ENCODE results near the gene LCE3D.

- TF ChIP-seq TCFL5 (CRISPR knock-in tag; conservative IDR thresholded peaks at IDR 0.05) (no peak), HNRNPL (IDR thresholded peaks at IDR 0.05; ENCODE audit: low read depth, low read length) (no peak), SRSF9 (IDR thresholded peaks at IDR 0.05; ENCODE audit: borderline replicate concordance, low read depth, low read length) (no peak), TAF15 (IDR thresholded peaks at IDR 0.05; ENCODE audit: low read depth, low read length) (no peak), POLR2A (conservative IDR thresholded peaks at IDR 0.05) (no peak), HNRNPUL1 (IDR thresholded peaks at IDR 0.05; ENCODE audit: low read length) (no peak)
- TF ChIP-seq, protein P1, sequence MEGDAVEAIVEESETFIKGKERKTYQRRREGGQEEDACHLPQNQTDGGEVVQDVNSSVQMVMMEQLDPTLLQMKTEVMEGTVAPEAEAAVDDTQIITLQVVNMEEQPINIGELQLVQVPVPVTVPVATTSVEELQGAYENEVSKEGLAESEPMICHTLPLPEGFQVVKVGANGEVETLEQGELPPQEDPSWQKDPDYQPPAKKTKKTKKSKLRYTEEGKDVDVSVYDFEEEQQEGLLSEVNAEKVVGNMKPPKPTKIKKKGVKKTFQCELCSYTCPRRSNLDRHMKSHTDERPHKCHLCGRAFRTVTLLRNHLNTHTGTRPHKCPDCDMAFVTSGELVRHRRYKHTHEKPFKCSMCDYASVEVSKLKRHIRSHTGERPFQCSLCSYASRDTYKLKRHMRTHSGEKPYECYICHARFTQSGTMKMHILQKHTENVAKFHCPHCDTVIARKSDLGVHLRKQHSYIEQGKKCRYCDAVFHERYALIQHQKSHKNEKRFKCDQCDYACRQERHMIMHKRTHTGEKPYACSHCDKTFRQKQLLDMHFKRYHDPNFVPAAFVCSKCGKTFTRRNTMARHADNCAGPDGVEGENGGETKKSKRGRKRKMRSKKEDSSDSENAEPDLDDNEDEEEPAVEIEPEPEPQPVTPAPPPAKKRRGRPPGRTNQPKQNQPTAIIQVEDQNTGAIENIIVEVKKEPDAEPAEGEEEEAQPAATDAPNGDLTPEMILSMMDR (IDR thresholded peaks at IDR 0.05 in 2 of 3, conservative IDR thresholded peaks at IDR 0.05 in 1 of 3; ENCODE audit: insufficient read depth in 2 of 3, low read depth in 1 of 3, low read length in 3 of 3), result no peak
- TF ChIP-seq, protein P2, sequence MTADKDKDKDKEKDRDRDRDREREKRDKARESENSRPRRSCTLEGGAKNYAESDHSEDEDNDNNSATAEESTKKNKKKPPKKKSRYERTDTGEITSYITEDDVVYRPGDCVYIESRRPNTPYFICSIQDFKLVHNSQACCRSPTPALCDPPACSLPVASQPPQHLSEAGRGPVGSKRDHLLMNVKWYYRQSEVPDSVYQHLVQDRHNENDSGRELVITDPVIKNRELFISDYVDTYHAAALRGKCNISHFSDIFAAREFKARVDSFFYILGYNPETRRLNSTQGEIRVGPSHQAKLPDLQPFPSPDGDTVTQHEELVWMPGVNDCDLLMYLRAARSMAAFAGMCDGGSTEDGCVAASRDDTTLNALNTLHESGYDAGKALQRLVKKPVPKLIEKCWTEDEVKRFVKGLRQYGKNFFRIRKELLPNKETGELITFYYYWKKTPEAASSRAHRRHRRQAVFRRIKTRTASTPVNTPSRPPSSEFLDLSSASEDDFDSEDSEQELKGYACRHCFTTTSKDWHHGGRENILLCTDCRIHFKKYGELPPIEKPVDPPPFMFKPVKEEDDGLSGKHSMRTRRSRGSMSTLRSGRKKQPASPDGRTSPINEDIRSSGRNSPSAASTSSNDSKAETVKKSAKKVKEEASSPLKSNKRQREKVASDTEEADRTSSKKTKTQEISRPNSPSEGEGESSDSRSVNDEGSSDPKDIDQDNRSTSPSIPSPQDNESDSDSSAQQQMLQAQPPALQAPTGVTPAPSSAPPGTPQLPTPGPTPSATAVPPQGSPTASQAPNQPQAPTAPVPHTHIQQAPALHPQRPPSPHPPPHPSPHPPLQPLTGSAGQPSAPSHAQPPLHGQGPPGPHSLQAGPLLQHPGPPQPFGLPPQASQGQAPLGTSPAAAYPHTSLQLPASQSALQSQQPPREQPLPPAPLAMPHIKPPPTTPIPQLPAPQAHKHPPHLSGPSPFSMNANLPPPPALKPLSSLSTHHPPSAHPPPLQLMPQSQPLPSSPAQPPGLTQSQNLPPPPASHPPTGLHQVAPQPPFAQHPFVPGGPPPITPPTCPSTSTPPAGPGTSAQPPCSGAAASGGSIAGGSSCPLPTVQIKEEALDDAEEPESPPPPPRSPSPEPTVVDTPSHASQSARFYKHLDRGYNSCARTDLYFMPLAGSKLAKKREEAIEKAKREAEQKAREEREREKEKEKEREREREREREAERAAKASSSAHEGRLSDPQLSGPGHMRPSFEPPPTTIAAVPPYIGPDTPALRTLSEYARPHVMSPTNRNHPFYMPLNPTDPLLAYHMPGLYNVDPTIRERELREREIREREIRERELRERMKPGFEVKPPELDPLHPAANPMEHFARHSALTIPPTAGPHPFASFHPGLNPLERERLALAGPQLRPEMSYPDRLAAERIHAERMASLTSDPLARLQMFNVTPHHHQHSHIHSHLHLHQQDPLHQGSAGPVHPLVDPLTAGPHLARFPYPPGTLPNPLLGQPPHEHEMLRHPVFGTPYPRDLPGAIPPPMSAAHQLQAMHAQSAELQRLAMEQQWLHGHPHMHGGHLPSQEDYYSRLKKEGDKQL (CRISPR knock-in tag; IDR thresholded peaks at IDR 0.05; ENCODE audit: borderline replicate concordance), result no peak
Measured at GRCh38 chr1:152621993-152622392, 41.7 kb upstream of the LCE3D start.
